Lung (tissue), 12 donors: ENCODE measurements around the gene LHFPL3. TPM values are rescaled to one million over a fixed set of nuclear protein-coding genes. Genes with fewer than 3 reads are reported as not detected.

Experiments
- ATAC-seq: fragments of 200-7000 bp; cut with Tn5 transposase; one replicate; pipeline ENCODE4 v1.9.1; 2020; ENCODE audit warnings: moderate number of reproducible peaks; ENCODE audit not compliant: insufficient read depth, low FRiP score
- DNase-seq, 3 donors: peaks; one replicate each; pipeline ENCODE4 v3.0.0-alpha.2; 2013 to 2017
- H3K27ac ChIP-seq, 2 donors: one replicate each; pipeline ENCODE4 v1.5.1; 2013; ENCODE audit warnings: mild to moderate bottlenecking in 2 of 2, moderate library complexity in 2 of 2, control low read depth in 1 of 2, inconsistent platforms in 1 of 2, low read depth in 1 of 2, low read length in 1 of 2
- H3K27me3 ChIP-seq, 3 donors: one replicate each; pipeline ENCODE4 v1.5.1; 2013; ENCODE audit warnings: low read length in 2 of 3; ENCODE audit not compliant: control insufficient read depth in 3 of 3, insufficient read depth in 3 of 3
- H3K36me3 ChIP-seq, 4 donors: one replicate each; pipeline ENCODE4 v1.5.1; 2013; ENCODE audit warnings: low read length in 4 of 4, mild to moderate bottlenecking in 1 of 4, moderate library complexity in 1 of 4; ENCODE audit not compliant: control insufficient read depth in 4 of 4, insufficient read depth in 4 of 4
- H3K4me1 ChIP-seq, 5 donors: one replicate each; pipeline ENCODE4 v1.5.1; 2013; ENCODE audit warnings: low read length in 5 of 5, mild to moderate bottlenecking in 2 of 5, moderate library complexity in 1 of 5; ENCODE audit not compliant: control insufficient read depth in 5 of 5, insufficient read depth in 5 of 5
- H3K4me3 ChIP-seq: one replicate; pipeline ENCODE4 v1.5.1; 2013; ENCODE audit warnings: mild to moderate bottlenecking, control low read depth, moderate library complexity
- H3K9ac ChIP-seq, 2 donors: one replicate each; pipeline ENCODE4 v1.5.1; 2013; ENCODE audit warnings: low read length in 2 of 2, control low read depth in 1 of 2; ENCODE audit not compliant: insufficient read depth in 1 of 2
- H3K9me3 ChIP-seq, 4 donors: one replicate each; pipeline ENCODE4 v1.5.1; 2013; ENCODE audit warnings: low read length in 3 of 4, mild to moderate bottlenecking in 1 of 4, moderate library complexity in 1 of 4; ENCODE audit not compliant: control insufficient read depth in 4 of 4, insufficient read depth in 3 of 4
- CTCF ChIP-seq: IDR thresholded peaks from 2 replicates; pipeline ENCODE4 v1.5.1; 2012; ENCODE audit warnings: mild to moderate bottlenecking; ENCODE audit errors: control extremely low read depth, extremely low read depth
- WGBS, 2 donors: extraction: QIAGEN DNeasy Blood & Tissue Kit; methylation state at CpG; one replicate each; pipeline ENCODE4 v1.1.7; 2013; 5-methylcytosine and 5-hydroxymethylcytosine counted together
- polyA plus RNA-seq, 2 donors: library from polyadenylated mRNA; stranded (reverse); fragments of 200-250 nt; gene quantifications; one replicate each; pipeline ENCODE4 v1.2.1, GENCODE V29; 2013
- total RNA-seq, 2 donors: library from RNA; depleted of rRNA in 1 of 2; stranded (reverse); fragments of >200 nt in 1 of 2; gene quantifications; one replicate each; pipeline ENCODE4 v1.2.1, GENCODE V29; 2014 to 2021
- donor health status: control.
- donor health status: control.
- donor health status: Bipolar disorder and iron deficiency.
- donor health status: healthy.
- donor health status: DM: yes; HTN: yes; CAD: no.

Gene LHFPL3
- total and polyA plus RNA-seq, 4 donors = not detected

GRCh38 chr7:104530251-104530650, 201.8 kb downstream of the LHFPL3 start:
- Histone ChIP-seq H3K27ac (no peak overlapping the region), H3K9me3 (no peaks in the 10 kb centered on the region), H3K27me3 (no peaks in the 10 kb centered on the region), H3K4me3 (no peak overlapping the region), H3K4me1 (no peaks in the 10 kb centered on the region), H3K9ac (no peak overlapping the region), H3K36me3 (no peaks in the 10 kb centered on the region)
- WGBS, 2 donors = 79 to 86% methylated on average over 5 of the region's 5 CpGs
- no peak for DNase-seq
- TF ChIP-seq CTCF = no peak
- no peak for ATAC-seq

GRCh38 chr7:104534149-104534548, 205.7 kb downstream of the LHFPL3 start:
- Histone ChIP-seq H3K9me3 (no peaks in the 10 kb centered on the region), H3K27me3 (no peaks in the 10 kb centered on the region), H3K27ac (no peak overlapping the region), H3K36me3 (no peaks in the 10 kb centered on the region), H3K4me3 (no peak overlapping the region), H3K4me1 (no peaks in the 10 kb centered on the region), H3K9ac (no peak overlapping the region)
- no peak for TF ChIP-seq CTCF
- WGBS, 2 donors = 70 to 79% methylated on average over 4 of the region's 4 CpGs
- DNase-seq = no peak
- no peak for ATAC-seq

GRCh38 chr7:104535841-104536240, 207.4 kb downstream of the LHFPL3 start:
- WGBS, 2 donors = 70 to 88% methylated on average over 6 of the region's 6 CpGs
- Histone ChIP-seq H3K27me3 (no peaks in the 10 kb centered on the region), H3K9ac (no peak overlapping the region), H3K36me3 (no peaks in the 10 kb centered on the region), H3K9me3 (no peaks in the 10 kb centered on the region), H3K4me3 (no peak overlapping the region), H3K27ac (no peak overlapping the region), H3K4me1 (no peaks in the 10 kb centered on the region)
- no peak for ATAC-seq
- TF ChIP-seq CTCF = no peak
- no peak for DNase-seq

- H3K9ac ChIP-seq = no peak overlapping the region
- H3K36me3 ChIP-seq = no peaks in the 10 kb centered on the region
- H3K9me3 ChIP-seq = peaks cover 0 to 2% (median 0%) of the 10 kb centered on the region in 4 donors
- H3K27me3 ChIP-seq = no peaks in the 10 kb centered on the region
- 28 to 29% methylated on average over 1 of the region's 1 CpG for WGBS, 2 donors
- no peak for DNase-seq
- no peak overlapping the region for H3K27ac ChIP-seq
- H3K4me3 ChIP-seq = no peak overlapping the region
- TF ChIP-seq CTCF = no peak
- no peaks in the 10 kb centered on the region for H3K4me1 ChIP-seq
- ATAC-seq = no peak
Measured at GRCh38 chr7:104536956-104537355, 208.6 kb downstream of the LHFPL3 start.
